GM12891 (cell line): ENCODE measurements around the gene BLOC1S4.

ENCODE experiments used
- POLR2A ChIP-seq: IDR thresholded peaks from 2 replicates; pipeline ENCODE4 v1.6.1; 2011; ENCODE audit warnings: low read depth, low read length, control low read depth
- POLR2AphosphoS5 ChIP-seq: IDR thresholded peaks from 2 replicates; pipeline ENCODE4 v1.6.1; 2011; ENCODE audit warnings: low read depth, low read length, control low read depth
- TAF1 ChIP-seq: IDR thresholded peaks from 2 replicates; pipeline ENCODE4 v1.6.1; 2011; ENCODE audit warnings: low read depth, low read length, control low read depth

- TF ChIP-seq POLR2AphosphoS5: no peak
- no peak for TF ChIP-seq POLR2A
- TF ChIP-seq TAF1: no peak
Measured at GRCh38 chr4:6706173-6706572, 9.8 kb upstream of the BLOC1S4 start.
